MM.1S (cell line): ENCODE measurements around the gene BCL11A.
A peak's percentile ranks its signal among the peaks of the same experiment; 100 is the strongest.

Source experiments
- DNase-seq: peaks from one replicate; pipeline ENCODE4 v3.0.0-alpha.2; 2015
- H2AFZ ChIP-seq: fragments of 300-600 bp; sonication (generic); 2 replicates; pipeline ENCODE4 v1.6.0; 2016; ENCODE audit warnings: antibody characterized with exemption, low read length
- H3F3A ChIP-seq: fragments of 300-600 bp; sonication (generic); 2 replicates; pipeline ENCODE4 v1.6.1; 2016; ENCODE audit warnings: mild to moderate bottlenecking, antibody characterized with exemption, low read length, moderate library complexity, mixed read lengths; ENCODE audit not compliant: insufficient read depth
- H3K27ac ChIP-seq: fragments of 300-600 bp; sonication (generic); 2 replicates; pipeline ENCODE4 v1.5.1; 2016; ENCODE audit warnings: mild to moderate bottlenecking, low read length
- H3K27me3 ChIP-seq: fragments of 300-600 bp; sonication (generic); replicated peaks from 2 replicates; pipeline ENCODE4 v1.6.0; 2016; ENCODE audit warnings: low read length; ENCODE audit not compliant: insufficient read depth
- H3K36me3 ChIP-seq: fragments of 300-600 bp; sonication (generic); replicated peaks from 2 replicates; pipeline ENCODE4 v1.6.1; 2016; ENCODE audit warnings: mild to moderate bottlenecking, low read length, mixed read lengths; ENCODE audit not compliant: insufficient read depth
- H3K4me1 ChIP-seq: fragments of 300-600 bp; sonication (generic); 2 replicates; pipeline ENCODE4 v1.6.1; 2016; ENCODE audit warnings: low read length, mixed read lengths
- H3K4me2 ChIP-seq: fragments of 300-600 bp; sonication (generic); 2 replicates; pipeline ENCODE4 v1.6.0; 2016; ENCODE audit warnings: low read depth, low read length
- H3K4me3 ChIP-seq: fragments of 300-600 bp; sonication (generic); 2 replicates; pipeline ENCODE4 v1.5.1; 2016; ENCODE audit warnings: low read length, mixed read lengths
- H3K79me2 ChIP-seq: fragments of 300-600 bp; sonication (generic); 2 replicates; pipeline ENCODE4 v1.6.1; 2016; ENCODE audit warnings: mixed run types, low read length, mixed read lengths
- H3K9ac ChIP-seq: fragments of 300-600 bp; sonication (generic); 2 replicates; pipeline ENCODE4 v1.6.1; 2016; ENCODE audit warnings: low read length, mixed read lengths
- H3K9me2 ChIP-seq: fragments of 300-600 bp; sonication (generic); replicated peaks from 2 replicates; pipeline ENCODE4 v1.6.1; 2016; ENCODE audit warnings: mild to moderate bottlenecking, low read length, mixed read lengths; ENCODE audit not compliant: insufficient read depth
- H3K9me3 ChIP-seq: fragments of 300-600 bp; sonication (generic); replicated peaks from 2 replicates; pipeline ENCODE4 v1.6.1; 2016; ENCODE audit warnings: mild to moderate bottlenecking, low read length, mixed read lengths; ENCODE audit not compliant: insufficient read depth
- H4K20me1 ChIP-seq: fragments of 300-600 bp; sonication (generic); 2 replicates; pipeline ENCODE4 v1.6.1; 2016; ENCODE audit warnings: mild to moderate bottlenecking, low read length, moderate library complexity, mixed read lengths; ENCODE audit not compliant: insufficient read depth
- EZH2 ChIP-seq: fragments of 300-600 bp; sonication (generic); optimal IDR thresholded peaks from 2 replicates; pipeline ENCODE3; 2017; ENCODE audit warnings: low read depth, mild to moderate bottlenecking, antibody characterized with exemption, low read length, mixed read lengths
- EZH2phosphoT487 ChIP-seq: fragments of 300-600 bp; sonication (generic); IDR thresholded peaks from 2 replicates; pipeline ENCODE4 v1.6.1; 2018; ENCODE audit warnings: antibody characterized with exemption, low read length
- TF ChIP-seq, protein P1 (sequence below): fragments of 300-600 bp; sonication (generic); IDR thresholded peaks from 2 replicates; pipeline ENCODE4 v1.5.1; 2016; ENCODE audit warnings: antibody characterized with exemption, low read length, mixed read lengths

Gene BCL11A

DNA sequence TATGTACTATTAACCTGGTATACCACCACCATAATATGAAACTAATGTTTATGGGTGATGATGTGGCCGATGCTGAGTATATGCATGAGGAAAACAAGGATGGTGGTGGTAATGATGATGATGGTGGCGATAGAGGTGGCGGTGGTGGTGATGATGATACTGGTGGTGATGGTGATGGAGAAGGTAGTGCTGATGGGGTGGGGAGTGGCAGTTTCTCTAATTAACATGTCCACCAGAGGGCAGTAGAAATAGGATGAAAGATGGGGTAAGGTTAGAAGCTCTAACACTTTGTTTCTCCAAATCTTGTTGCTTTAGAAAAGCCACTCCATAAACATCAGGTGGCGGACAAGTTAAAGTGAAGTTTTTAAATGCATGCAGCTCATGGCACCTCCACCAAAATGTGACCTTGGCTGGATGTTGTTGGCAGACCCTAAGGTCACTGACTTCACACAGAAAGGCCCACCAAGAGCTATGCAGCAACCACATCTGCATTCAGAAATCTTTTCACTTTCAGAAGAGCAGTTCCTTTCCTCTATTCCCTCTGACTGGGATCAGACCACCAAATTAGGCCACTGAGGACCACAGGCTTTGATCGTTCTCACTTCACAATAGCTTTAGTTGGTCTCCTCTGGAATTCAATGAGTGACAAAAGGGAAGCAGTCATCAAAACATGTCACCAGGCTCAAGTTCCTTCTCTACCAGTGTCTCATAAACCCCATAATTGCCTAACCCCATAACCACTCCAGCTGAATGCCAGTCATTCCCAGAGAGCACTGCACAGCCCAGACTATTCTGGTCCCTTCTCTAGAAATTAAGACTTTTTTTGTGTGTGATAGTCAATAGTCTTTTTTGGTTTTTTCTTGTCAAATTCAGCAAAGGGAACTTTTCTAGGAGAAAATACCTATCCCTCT lies 7.5 kb upstream of the BCL11A start:
- TF ChIP-seq EZH2phosphoT487 (no peak), EZH2 (no peak)
- TF ChIP-seq, protein P1, sequence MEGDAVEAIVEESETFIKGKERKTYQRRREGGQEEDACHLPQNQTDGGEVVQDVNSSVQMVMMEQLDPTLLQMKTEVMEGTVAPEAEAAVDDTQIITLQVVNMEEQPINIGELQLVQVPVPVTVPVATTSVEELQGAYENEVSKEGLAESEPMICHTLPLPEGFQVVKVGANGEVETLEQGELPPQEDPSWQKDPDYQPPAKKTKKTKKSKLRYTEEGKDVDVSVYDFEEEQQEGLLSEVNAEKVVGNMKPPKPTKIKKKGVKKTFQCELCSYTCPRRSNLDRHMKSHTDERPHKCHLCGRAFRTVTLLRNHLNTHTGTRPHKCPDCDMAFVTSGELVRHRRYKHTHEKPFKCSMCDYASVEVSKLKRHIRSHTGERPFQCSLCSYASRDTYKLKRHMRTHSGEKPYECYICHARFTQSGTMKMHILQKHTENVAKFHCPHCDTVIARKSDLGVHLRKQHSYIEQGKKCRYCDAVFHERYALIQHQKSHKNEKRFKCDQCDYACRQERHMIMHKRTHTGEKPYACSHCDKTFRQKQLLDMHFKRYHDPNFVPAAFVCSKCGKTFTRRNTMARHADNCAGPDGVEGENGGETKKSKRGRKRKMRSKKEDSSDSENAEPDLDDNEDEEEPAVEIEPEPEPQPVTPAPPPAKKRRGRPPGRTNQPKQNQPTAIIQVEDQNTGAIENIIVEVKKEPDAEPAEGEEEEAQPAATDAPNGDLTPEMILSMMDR = peak; percentile 72
- peak; percentile 59 for DNase-seq
- H3K27ac ChIP-seq = no peak overlapping the region
- H3K79me2 ChIP-seq = no peaks in the 10 kb centered on the region
- H3K9me2 ChIP-seq = no peaks in the 10 kb centered on the region
- no peaks in the 10 kb centered on the region for H3K36me3 ChIP-seq
- no peak overlapping the region for H2AFZ ChIP-seq
- peaks cover 4% of the 10 kb centered on the region; the same call in 1 of the 2 replicates for H3F3A ChIP-seq
- peaks cover 12% of the 10 kb centered on the region; the same call in 1 of the 2 replicates for H3K27me3 ChIP-seq
- H3K4me2 ChIP-seq = no peak overlapping the region; the same call in 1 of the 2 replicates
- no peak overlapping the region for H3K4me3 ChIP-seq
- no peaks in the 10 kb centered on the region for H4K20me1 ChIP-seq
- H3K9me3 ChIP-seq = no peaks in the 10 kb centered on the region
- no peak overlapping the region for H3K9ac ChIP-seq
- peaks cover 11% of the 10 kb centered on the region for H3K4me1 ChIP-seq

DNA sequence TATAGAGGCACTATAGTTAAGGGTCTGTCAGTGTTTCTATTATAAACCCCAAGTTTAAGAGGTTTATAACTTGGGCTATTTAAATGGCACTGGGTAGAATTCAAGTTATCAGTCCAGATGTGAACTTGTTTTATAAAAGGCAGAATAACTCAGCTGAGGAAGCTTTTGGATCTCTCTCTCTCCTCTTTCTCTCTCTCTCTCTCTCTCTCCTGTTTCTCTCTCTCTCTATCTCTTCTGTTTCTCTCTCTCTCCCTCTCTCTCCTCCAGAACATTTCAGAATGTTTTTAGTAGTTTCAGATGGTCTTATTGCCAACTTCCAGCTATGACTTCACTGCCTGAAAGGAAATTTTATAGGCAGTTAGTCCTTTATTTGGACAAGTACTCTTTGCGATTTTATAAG lies 6.4 kb upstream of the BCL11A start:
- no peaks in the 10 kb centered on the region for H4K20me1 ChIP-seq
- no peak overlapping the region for H3K4me3 ChIP-seq
- H3K4me2 ChIP-seq = no peak overlapping the region
- DNase-seq = no peak
- H3K9me3 ChIP-seq = no peaks in the 10 kb centered on the region
- no peak overlapping the region for H3K9ac ChIP-seq
- H3K79me2 ChIP-seq = no peaks in the 10 kb centered on the region
- H3K9me2 ChIP-seq = no peaks in the 10 kb centered on the region
- TF ChIP-seq EZH2 = no peak
- TF ChIP-seq, protein P1 = no peak
- no peak for TF ChIP-seq EZH2phosphoT487
- H3K27ac ChIP-seq = no peak overlapping the region
- H3K36me3 ChIP-seq = no peaks in the 10 kb centered on the region
- no peak overlapping the region for H2AFZ ChIP-seq
- H3K4me1 ChIP-seq = peaks cover 5% of the 10 kb centered on the region; the same call in 1 of the 2 replicates
- H3K27me3 ChIP-seq = peaks cover 12% of the 10 kb centered on the region; the same call in 1 of the 2 replicates
- peaks cover 13% of the 10 kb centered on the region for H3F3A ChIP-seq

DNA sequence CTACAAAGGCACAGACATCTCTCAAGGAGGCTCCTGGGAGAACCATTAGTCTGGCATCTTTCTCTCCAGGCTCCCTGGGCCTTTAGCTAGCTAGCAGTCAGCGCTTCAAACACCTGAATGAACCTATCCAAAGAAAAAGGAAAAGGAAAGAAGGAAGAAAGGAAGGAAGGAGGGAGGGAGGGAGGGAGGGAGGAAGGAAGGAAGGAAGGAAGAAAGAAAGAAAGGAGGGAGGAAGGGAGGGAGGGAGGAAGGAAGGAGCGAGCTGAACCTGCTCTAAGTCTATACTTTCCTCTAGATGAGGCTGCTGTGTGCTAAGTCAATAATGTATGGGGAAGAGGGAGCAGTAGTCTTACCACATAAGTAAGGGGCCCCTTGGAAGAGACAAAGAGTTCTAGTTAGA lies 5.1 kb upstream of the BCL11A start:
- Histone ChIP-seq H3K36me3 (no peaks in the 10 kb centered on the region), H3K9me2 (no peaks in the 10 kb centered on the region), H3K27ac (no peak overlapping the region), H3K4me2 (no peak overlapping the region), H3K9ac (no peak overlapping the region), H3K79me2 (no peaks in the 10 kb centered on the region), H3K9me3 (no peaks in the 10 kb centered on the region), H3F3A (peaks cover 24% of the 10 kb centered on the region), H4K20me1 (no peaks in the 10 kb centered on the region), H3K4me3 (no peak overlapping the region), H3K4me1 (peaks cover 5% of the 10 kb centered on the region; the same call in 1 of the 2 replicates), H2AFZ (no peak overlapping the region), H3K27me3 (peaks cover 12% of the 10 kb centered on the region; the same call in 1 of the 2 replicates)
- DNase-seq = no peak
- TF ChIP-seq EZH2 = no peak
- TF ChIP-seq EZH2phosphoT487 = no peak
- TF ChIP-seq, protein P1 = no peak
